Spleen (tissue), 11 donors: ENCODE measurements around the gene ZNF616. TPM values are rescaled to one million over a fixed set of nuclear protein-coding genes. Genes with fewer than 3 reads are reported as not detected.

Source experiments
- DNase-seq: peaks from one replicate; pipeline ENCODE4 v3.0.0-alpha.2; 2020
- H3K27ac ChIP-seq, 8 donors: fragments of 200-600 bp; sonication (generic) in 7 of 8; 1 replicate in 4 of 8; 2 replicates in 4 of 8; pipeline versions ENCODE4 v1.5.0 to v1.8.0; 2016 to 2021; ENCODE audit warnings: inconsistent platforms in 4 of 8, mild to moderate bottlenecking in 4 of 8, moderate library complexity in 1 of 8
- H3K27me3 ChIP-seq, 7 donors: fragments of 200-600 bp; sonication (generic) in 6 of 7; replicated peaks in 1 of 7; 1 replicate in 4 of 7; 2 replicates in 3 of 7; pipeline versions ENCODE4 v1.5.0 to v1.8.0; 2016 to 2021; ENCODE audit warnings: inconsistent platforms in 3 of 7, mild to moderate bottlenecking in 1 of 7
- H3K36me3 ChIP-seq, 6 donors: fragments of 200-600 bp; sonication (generic) in 5 of 6; 1 replicate in 4 of 6; 2 replicates in 2 of 6; pipeline versions ENCODE4 v1.5.0 to v1.8.0; 2016 to 2021; ENCODE audit warnings: inconsistent platforms in 2 of 6
- H3K4me1 ChIP-seq, 6 donors: fragments of 200-600 bp; sonication (generic) in 5 of 6; 1 replicate in 3 of 6; 2 replicates in 3 of 6; pipeline versions ENCODE4 v1.5.0 to v1.8.0; 2016 to 2021; ENCODE audit warnings: inconsistent platforms in 3 of 6
- H3K4me3 ChIP-seq, 8 donors: fragments of 200-600 bp; sonication (generic) in 7 of 8; 1 replicate in 4 of 8; 2 replicates in 4 of 8; pipeline versions ENCODE4 v1.5.0 to v1.8.0; 2016 to 2021; ENCODE audit warnings: inconsistent platforms in 4 of 8, mild to moderate bottlenecking in 4 of 8, moderate library complexity in 2 of 8
- H3K9me3 ChIP-seq, 8 donors: fragments of 200-600 bp; sonication (generic) in 7 of 8; 1 replicate in 4 of 8; 2 replicates in 4 of 8; pipeline versions ENCODE4 v1.5.0 to v1.8.0; 2016 to 2021; ENCODE audit warnings: inconsistent platforms in 4 of 8
- POLR2A ChIP-seq, 3 donors: fragments of 450-650 bp; IDR thresholded peaks; one replicate each; pipeline ENCODE4 v1.5.1; 2017; ENCODE audit warnings: antibody characterized with exemption in 3 of 3, mild to moderate bottlenecking in 1 of 3
- POLR2AphosphoS5 ChIP-seq, 3 donors: sonication (generic); formaldehyde crosslinking; IDR thresholded peaks; one replicate each; pipeline ENCODE4 v1.5.1; 2017; ENCODE audit warnings: antibody characterized with exemption in 3 of 3
- WGBS, 5 donors: extraction: QIAGEN DNeasy Blood & Tissue Kit in 3 of 5; methylation state at CpG; one replicate each; pipeline versions ENCODE4 v1.1.5 to v1.1.7; 2013 to 2018; 5-methylcytosine and 5-hydroxymethylcytosine counted together
- intact Hi-C: fragments of 100-400 bp; cut with DNase I; formaldehyde crosslinking; loops from one replicate; pipeline ENCODE4 v1.15.0; 2023; ENCODE audit warnings: low total_unique reads
- polyA plus RNA-seq, 3 donors: library from polyadenylated mRNA; stranded (reverse); fragments of 200-250 nt; gene quantifications; one replicate each; pipeline ENCODE4 v1.2.1, GENCODE V29; 2013
- total RNA-seq, 7 donors: library from RNA; depleted of rRNA in 3 of 7; stranded (reverse); fragments of >200 nt in 3 of 7; fragmentation: NEBNext Ultra II Directional in 4 of 7; extraction: Animal tissue kit (Norgen Biotek cat#: 25700) in 4 of 7; gene quantifications; one replicate each; pipeline versions ENCODE4 v1.1.0 to v1.2.1, GENCODE V29; 2016 to 2021
- TF ChIP-seq, protein P1 (sequence below), 11 experiments: fragments of 200-600 bp in 7 of 11; fragments of 450-650 bp in 4 of 11; sonication (generic) in 4 of 11; IDR thresholded peaks in 8 of 11; conservative IDR thresholded peaks in 3 of 11; 1 replicate in 7 of 11; 2 replicates in 4 of 11; pipeline versions ENCODE4 v1.4.0 to v1.8.0; 2016 to 2021; ENCODE audit warnings: antibody characterized with exemption in 11 of 11, inconsistent platforms in 4 of 11, mild to moderate bottlenecking in 1 of 11
- donor health status: healthy with polysubstance abuse.
- donor health status: DM: no; HTN: no; CAD: no; lungs with moderate emphysema.
- donor health status: DM: no; HTN: no; CAD: no.
- donor health status: Bipolar disorder and iron deficiency.
- donor health status: healthy.
- donor health status: DM: no; HTN: no; CAD: no.
- donor health status: DM: yes; HTN: yes; CAD: no.

Gene ZNF616
- total and polyA plus RNA-seq, 10 donors = 1.3 to 22.6 (median 9.1) TPM

- TF ChIP-seq, protein P1, sequence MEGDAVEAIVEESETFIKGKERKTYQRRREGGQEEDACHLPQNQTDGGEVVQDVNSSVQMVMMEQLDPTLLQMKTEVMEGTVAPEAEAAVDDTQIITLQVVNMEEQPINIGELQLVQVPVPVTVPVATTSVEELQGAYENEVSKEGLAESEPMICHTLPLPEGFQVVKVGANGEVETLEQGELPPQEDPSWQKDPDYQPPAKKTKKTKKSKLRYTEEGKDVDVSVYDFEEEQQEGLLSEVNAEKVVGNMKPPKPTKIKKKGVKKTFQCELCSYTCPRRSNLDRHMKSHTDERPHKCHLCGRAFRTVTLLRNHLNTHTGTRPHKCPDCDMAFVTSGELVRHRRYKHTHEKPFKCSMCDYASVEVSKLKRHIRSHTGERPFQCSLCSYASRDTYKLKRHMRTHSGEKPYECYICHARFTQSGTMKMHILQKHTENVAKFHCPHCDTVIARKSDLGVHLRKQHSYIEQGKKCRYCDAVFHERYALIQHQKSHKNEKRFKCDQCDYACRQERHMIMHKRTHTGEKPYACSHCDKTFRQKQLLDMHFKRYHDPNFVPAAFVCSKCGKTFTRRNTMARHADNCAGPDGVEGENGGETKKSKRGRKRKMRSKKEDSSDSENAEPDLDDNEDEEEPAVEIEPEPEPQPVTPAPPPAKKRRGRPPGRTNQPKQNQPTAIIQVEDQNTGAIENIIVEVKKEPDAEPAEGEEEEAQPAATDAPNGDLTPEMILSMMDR (IDR thresholded peaks at IDR 0.05 in 8 of 11, conservative IDR thresholded peaks at IDR 0.05 in 3 of 11) = no peak
- TF ChIP-seq POLR2A (IDR thresholded peaks at IDR 0.05) = no peak
- TF ChIP-seq POLR2AphosphoS5 (IDR thresholded peaks at IDR 0.05) = no peak
- no peaks in the 10 kb centered on the region for H3K36me3 ChIP-seq
- intact Hi-C loops = no loop called here
- peak overlapping the region in 1 of 8 donors; percentile 40 for H3K27ac ChIP-seq
- 71 to 89% (median 82%) methylated on average over 10 of the region's 10 CpGs for WGBS, 5 donors
- no peaks in the 10 kb centered on the region for H3K9me3 ChIP-seq
- H3K27me3 ChIP-seq = no peaks in the 10 kb centered on the region
- no peak overlapping the region for H3K4me3 ChIP-seq
- H3K4me1 ChIP-seq = peaks cover 0 to 9% (median 7%) of the 10 kb centered on the region in 6 donors
- DNase-seq = no peak
These were observed 36.8 kb upstream of the ZNF616 start for GRCh38 chr19:52176574-52176973.

DNA sequence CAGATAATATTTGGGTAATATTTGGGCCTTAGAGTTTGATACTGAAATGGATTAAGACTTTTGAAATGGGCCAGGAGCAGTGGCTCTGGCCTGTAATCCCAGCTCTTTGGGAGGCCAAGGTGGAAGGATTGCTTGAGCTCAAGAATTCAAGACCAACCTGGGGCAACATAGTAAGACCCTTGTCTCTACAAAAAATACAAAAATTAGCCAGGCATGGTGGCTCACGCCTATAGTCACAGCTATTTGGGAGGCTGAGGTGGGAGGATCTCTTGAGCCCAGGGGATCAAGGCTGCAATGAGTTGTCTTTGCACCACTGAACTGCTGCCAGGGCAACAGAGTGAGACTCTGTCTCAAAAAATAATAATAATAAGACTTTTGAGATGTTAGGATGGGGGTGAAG, 32.6 kb upstream of the ZNF616 start:
- DNase-seq = no peak
- 96 to 100% (median 100%) methylated on average over 1 of the region's 1 CpG for WGBS, 5 donors
- no peak for TF ChIP-seq POLR2A (IDR thresholded peaks at IDR 0.05)
- TF ChIP-seq, protein P1 (IDR thresholded peaks at IDR 0.05 in 8 of 11, conservative IDR thresholded peaks at IDR 0.05 in 3 of 11) = no peak
- no peak for TF ChIP-seq POLR2AphosphoS5 (IDR thresholded peaks at IDR 0.05)
- H3K27me3 ChIP-seq = no peaks in the 10 kb centered on the region
- H3K36me3 ChIP-seq = peaks cover 0 to 23% (median 15%) of the 10 kb centered on the region in 6 donors
- peaks cover 0 to 30% (median 25%) of the 10 kb centered on the region in 6 donors for H3K4me1 ChIP-seq
- H3K4me3 ChIP-seq = peak overlapping the region in 2 of 8 donors; percentile 83 to 89
- intact Hi-C loops = no loop called here
- peak overlapping the region in 7 of 8 donors; percentile 85 to 94 (median 91) for H3K27ac ChIP-seq
- no peaks in the 10 kb centered on the region for H3K9me3 ChIP-seq

DNA sequence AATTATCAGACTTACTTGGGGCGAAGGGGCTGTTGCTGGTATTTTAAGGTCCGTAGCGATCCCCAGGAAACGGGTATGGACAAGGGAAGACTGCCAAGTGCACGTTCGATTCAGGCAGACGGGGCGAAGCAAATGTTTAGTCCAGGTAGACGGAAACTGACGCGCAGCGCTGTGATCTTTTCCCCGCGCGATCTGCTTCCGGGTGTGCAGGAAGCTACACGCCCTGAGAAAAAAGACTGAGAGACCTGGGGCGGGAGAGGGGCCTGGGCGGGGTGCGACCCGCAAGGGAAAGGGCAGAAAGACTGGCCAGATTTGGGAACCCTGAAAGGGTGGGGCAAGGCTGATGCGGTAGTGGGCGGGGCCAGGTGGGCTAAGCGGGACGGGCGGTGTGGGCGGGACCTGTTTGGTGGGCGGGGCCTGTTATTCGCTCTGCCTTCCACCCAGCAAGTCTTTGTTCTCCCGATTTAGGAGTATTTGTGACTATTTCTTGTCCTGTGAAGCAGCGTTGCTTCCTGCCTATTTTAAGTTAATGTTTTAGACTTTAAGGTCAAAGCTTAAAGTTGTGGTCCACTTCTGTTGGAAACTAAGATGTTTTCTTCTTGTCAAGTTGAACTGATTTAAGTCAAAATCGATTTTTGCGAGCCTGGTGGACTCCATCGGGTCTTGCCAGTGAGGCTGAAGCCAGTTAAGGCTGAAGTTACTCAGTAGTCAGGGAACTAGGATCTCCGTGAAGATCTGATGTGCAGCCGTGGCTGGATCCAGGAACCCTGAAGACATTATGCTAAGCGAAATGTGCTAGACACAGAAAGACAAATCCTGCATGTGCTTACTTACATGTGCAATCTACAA, 31.8 kb upstream of the ZNF616 start, which contains the start of gene ZNF836:
Gene ZNF836, minus strand, starts transcription at position 301 of the 849 bp plus-strand sequence. CDS start 3,549 bp downstream, outside the sequence.
- H3K4me1 ChIP-seq = peaks cover 0 to 30% (median 25%) of the 10 kb centered on the region in 6 donors
- peak within 1 kb of the TSS; percentile 56 to 89 (median 78) for H3K4me3 ChIP-seq
- intact Hi-C loops = no loop called here
- peaks cover 0 to 5% (median 0%) of the 10 kb centered on the region in 8 donors for H3K9me3 ChIP-seq
- H3K27me3 ChIP-seq = no peaks in the 10 kb centered on the region
- H3K36me3 ChIP-seq = peaks cover 0 to 31% (median 23%) of the 10 kb centered on the region in 6 donors
- DNase-seq = peak; percentile 96
- H3K27ac ChIP-seq = peak within 1 kb of the TSS; percentile 85 to 94 (median 91)
- TF ChIP-seq, protein P1 (IDR thresholded peaks at IDR 0.05 in 8 of 11, conservative IDR thresholded peaks at IDR 0.05 in 3 of 11) = peak in 1 of 11 experiments; percentile 13
- TF ChIP-seq POLR2AphosphoS5 (IDR thresholded peaks at IDR 0.05) (peak; percentile 76 to 80 (median 78)), POLR2A (IDR thresholded peaks at IDR 0.05) (no peak)
- WGBS, 5 donors = 6 to 9% (median 8%) methylated on average over 35 to 37 of the region's 37 CpGs

DNA sequence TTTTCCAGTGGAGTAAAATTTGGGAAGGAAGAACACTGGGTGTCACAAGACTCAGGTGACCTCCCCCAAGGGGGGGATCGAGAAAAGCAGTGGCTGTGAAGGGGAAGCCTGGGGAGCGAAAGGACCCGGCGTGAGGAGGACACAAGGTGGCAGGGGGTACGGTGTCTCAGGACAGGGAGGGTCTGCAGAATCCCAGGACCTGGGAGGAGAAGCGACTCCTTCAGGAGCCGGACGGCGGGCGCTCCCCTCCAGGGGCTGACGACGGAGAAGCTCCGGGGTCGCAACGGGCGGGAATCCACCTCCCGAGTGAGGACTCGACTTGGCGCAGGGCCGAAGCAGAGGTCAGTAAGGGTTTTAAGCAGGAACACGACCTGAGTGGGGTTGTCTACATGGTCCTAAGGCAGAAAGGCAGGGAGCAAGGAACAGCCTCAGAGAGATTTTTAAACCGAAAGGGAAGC, 31.2 kb upstream of the ZNF616 start:
- intact Hi-C loops = no loop called here
- Histone ChIP-seq H3K4me1 (peaks cover 0 to 30% (median 25%) of the 10 kb centered on the region in 6 donors), H3K27me3 (no peaks in the 10 kb centered on the region), H3K4me3 (peak overlapping the region; percentile 56 to 89 (median 78)), H3K36me3 (peaks cover 0 to 38% (median 26%) of the 10 kb centered on the region in 6 donors), H3K27ac (peak overlapping the region; percentile 85 to 94 (median 91)), H3K9me3 (peaks cover 0 to 8% (median 0%) of the 10 kb centered on the region in 8 donors)
- TF ChIP-seq POLR2AphosphoS5 (IDR thresholded peaks at IDR 0.05) = no peak
- no peak for TF ChIP-seq POLR2A (IDR thresholded peaks at IDR 0.05)
- TF ChIP-seq, protein P1 (IDR thresholded peaks at IDR 0.05 in 8 of 11, conservative IDR thresholded peaks at IDR 0.05 in 3 of 11) = no peak
- peak; percentile 84 for DNase-seq
- 0 to 2% (median 0%) methylated on average over 22 of the region's 22 CpGs for WGBS, 5 donors
